Activated T-helper 1 cell treated with anti-CD3 and anti-CD28 coated beads, Interleukin-2, amount 50 U/mL, for 16 hours (primary cell): ENCODE data around the gene BRD3OS.
A peak's percentile ranks its signal among the peaks of the same experiment; 100 is the strongest.

ENCODE experiments used
- DNase-seq, 2 donors: peaks; one replicate each; pipeline ENCODE4 v3.0.0-alpha.2; 2020; ENCODE audit warnings: low read depth in 1 of 2, low spot score in 1 of 2

The BRD3OS gene, protein sequence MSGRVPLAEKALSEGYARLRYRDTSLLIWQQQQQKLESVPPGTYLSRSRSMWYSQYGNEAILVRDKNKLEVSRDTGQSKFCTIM

DNA sequence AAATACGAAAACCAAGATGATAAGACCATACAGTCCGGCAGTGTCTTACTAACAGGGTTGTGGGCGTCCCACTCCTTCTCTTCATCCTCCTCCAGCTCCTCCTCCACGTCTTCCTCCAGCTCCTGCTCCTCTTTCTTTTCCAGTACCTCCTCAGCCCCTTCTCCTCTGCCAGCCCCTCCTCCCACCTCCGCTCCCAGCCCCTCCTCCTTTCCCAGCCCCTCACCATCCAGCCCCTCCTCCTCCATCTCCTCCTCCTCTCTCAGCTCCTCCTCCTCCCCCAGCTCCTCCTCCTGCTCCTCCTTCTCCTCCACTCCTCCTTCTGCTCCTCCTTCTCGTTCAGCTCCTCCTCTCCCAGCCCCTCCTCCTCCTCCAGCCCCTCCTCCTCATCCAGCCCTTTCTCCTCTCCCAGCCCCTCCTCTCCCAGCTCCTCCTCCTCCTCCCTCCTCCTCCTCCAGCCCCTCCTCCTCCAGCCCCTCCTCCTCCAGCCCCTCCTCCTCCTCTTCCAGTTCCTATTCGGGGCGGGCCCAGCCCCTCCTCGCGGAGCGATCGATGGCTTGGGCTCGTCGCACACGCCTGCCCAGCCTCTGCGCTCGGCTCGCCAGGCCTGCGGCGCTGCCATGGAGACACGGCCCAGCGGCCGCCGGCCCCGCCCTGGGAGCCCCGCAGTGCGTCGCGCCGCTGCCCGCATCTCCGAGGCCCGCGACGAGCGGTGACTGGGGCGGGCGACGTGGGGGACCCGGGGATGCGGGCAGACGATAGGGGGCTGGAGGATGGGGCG lies at the start of gene BRD3OS:
Gene BRD3OS (plus strand): TSS at position 654 of the 778 bp plus-strand sequence. CDS start 1,267 bp downstream, outside the sequence.
- peak; percentile 80 to 89 for DNase-seq

DNA sequence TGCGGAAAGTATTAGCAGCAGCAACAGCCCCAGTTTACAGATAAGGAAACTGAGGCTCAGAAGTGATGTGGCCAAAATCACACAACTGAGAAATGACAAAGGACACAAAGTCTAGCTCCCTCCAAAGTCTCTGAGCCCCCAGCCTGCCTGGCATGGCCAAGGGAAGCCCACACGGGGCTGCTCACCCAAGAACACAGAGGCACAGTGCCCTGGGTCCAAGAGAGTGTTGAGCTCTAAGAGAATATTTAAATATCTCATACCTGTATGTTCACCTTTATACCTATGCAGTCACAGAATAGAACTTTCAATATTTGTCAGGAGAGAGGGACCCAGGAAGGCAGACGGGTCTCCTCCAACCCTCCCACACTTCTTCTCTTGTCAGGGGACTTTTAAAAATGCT lies 49.8 kb upstream of the BRD3OS start:
- DNase-seq, result no peak

DNA sequence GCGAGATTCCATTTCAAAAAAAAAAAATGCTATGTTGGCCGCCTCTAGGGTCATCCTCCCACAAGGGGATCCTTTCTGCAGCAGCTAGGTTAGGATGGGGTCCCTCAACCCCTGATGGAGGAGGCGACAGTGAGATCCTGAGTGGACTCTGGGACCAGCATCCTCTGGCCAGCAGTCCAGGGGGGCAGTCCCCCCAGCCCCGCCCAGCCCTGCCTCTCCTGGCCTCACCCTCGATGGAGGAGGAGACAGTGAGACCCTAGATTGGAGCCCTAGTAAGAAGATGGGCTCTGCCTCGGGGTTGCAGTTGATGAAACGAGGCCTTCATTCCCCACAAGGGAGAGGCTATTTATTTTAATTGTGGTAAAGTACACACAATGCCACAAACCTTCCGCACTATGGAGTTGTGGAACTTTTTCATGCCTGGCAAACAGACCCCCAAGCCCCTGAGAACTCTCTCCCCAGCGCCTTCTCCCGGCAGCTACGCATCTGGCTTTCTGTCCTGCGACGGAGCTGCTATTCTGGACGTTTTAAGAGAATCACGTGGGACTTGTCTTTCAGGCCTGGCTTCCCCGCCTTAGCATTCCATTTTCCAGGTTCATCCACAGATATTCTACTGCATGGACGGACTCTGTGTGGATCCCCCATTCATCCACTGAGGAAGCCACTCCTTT lies 49.0 kb upstream of the BRD3OS start:
- DNase-seq, result no peak

DNA sequence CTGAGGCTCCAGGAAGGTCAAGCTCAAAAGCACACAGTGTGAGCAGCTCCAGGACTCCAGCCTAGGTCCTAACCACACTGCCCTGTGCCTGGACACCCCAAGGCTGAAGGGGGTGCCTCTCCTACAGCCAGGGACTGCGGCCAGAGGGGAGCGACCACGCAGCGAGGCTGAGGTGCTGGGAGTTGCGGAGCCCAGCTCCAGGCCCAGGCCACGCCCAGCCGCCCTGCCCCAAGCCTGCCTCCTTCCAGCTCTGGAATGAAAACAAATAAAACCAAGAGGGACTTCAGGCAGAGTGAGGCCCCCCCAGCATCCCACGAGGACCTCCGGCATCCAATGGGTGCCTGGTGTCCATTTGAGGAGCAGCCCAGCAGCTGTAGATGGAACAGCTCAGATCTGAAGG lies 48.4 kb upstream of the BRD3OS start:
- no peak for DNase-seq

DNA sequence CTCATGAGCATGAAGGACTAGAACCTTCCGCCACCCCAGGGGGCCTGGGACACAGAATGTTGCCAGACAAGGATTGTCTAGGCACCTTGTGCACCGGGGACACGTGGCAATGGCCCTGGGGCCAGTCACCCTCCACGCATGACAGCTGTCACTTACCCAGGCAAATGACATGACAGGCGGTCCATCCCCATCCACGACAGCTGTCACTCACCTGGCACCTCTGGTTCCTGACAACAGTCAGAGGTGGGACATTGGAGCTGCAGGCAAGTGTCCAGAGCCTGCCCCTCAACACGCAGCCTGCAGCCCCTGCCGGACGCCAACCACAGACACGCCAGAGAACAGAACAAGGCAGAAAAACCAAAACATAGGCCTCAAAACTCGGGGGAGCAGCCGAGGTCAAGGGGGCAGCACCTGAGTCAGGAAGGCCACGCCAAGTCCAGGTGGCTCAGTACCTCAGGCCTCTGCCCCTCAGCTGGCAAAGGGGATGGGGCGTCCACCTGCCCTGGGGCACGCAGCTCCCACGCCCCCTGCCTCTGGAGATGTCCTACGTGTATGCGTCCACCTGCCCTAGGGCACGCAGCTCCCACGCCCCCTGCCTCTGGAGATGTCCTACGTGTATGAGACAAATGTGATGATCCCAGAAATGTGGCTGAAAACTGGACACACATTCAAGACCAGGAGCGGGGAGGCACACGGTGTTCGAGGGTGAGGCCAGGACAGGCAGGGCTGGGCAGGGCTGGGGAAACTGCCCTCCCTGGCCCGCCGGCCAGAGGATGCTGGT lies 47.7 kb upstream of the BRD3OS start:
- no peak for DNase-seq

DNA sequence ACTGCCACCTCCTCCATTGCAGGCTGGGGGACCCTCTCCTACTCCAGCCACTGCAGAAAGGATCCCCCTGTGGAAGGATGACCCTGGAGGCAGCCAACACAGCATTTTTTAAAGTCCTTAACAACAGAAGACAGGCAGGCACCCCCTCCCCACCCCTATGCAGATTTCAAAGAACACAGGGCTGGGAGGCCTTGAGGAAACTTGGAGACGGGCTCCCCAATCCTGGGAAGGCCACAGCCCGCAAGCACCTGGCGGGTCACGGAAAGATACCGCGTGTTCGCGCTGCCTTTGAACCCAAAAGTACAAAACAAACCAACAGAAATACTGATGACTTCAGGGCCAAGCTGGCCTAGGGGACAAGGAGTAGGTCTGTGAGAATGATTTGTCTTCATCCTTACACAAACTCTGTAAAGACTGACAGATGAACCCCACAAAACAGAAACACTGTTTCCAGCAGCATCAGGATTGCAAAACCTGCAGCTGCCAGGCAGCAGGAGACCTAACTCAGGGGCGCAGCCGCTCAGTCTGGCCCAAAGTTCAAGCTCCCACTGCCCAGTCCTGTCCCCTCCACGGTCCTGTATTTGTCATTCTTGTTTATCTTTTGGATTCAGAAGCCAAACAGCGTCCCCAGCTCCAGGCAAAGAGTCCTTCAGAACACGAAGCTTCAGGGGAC lies 46.9 kb upstream of the BRD3OS start:
- no peak for DNase-seq

DNA sequence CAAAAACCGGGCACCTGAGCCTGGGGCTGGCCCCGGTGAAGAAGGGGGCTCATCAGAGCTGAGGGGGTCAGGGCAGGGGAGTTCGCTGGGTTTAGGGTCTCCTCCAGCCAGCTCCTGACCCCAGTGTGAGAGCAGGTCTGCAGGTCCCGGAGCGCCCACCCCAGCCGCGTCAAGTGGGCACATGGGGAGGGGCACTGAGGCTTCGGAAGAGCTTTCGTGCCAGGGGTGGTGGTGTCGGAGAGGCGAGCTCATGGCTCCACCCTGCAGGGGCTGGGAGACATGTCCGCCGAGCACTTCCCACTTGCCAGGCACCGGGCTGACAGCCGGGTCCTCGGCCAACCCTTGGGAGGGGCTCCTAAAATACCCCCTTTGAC lies 46.4 kb upstream of the BRD3OS start:
- DNase-seq, result no peak

DNA sequence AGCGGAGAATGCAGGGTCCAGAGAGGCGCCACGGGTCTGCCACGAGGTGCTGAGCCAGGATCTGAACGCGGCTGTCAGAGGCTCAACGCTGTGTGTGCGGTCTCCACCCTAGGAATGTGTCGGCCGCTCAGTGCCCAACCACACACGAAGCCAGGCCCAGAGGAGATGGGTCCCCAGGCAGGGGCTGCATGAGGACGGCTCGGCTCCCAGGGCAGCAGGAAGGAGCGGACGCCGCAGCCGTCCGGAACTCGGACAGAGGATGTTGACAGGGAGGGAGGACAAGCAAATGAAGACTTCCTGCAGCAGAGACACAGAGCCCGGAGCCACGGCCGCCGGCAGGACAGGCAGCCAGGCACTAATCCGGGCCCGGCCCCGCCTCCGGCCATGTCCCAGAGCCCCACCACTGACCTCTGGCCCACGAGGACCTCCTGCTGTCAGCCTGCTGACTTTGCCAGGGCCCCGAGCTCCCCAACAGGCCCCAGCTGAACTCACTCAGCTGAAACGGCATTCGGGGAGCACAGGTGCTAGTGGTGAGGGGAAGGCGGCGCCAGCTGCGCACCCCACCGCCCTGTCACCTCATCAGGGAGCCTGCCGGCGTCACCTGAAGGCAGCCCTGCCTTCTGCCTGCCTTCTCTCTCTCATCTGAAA lies 45.9 kb upstream of the BRD3OS start:
- no peak for DNase-seq

DNA sequence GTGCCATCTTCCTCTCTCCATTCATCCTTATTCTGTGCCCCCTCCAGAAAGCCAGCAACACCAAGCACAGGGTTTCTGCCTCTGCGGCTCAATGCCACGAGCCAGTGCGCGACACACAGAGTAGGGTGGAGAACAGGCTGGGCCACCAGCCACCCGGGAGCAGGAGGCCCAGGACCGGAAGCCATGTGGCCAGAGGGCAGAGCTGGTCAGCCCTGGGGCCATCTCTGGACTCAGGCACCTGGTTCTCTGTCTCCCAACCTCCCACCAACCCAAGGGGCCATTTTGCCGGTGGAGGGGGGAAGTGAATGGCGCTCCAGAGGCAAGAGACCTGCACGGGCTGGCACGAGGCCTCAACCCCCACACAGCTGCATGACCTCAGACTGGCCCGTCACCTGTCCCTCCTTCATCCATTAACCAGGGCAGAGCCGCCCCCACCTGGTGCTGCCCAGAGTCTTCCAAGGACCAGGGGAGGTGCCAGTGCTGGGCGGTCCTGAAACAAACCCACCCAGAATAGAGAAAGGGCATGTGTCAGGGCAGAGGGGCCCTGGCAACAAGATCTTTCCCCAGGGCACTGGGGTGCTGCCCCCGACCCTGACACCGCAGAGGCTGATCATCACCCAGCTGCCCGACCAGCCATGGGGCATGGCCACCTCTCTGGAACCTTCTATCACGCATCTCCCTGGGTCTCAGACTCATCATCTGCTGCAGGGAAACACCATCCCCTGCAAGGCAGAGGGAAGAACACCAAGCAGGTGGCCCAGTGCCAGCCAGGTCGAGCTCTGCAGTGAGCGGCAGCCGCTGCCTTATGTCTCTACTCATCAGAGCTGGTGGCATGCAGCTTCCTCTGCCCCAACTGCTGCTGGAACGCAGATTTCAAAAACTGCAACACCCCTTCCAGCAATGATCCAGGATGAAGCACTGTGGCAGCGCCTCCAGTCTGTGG lies 45.1 kb upstream of the BRD3OS start:
- no peak for DNase-seq

DNA sequence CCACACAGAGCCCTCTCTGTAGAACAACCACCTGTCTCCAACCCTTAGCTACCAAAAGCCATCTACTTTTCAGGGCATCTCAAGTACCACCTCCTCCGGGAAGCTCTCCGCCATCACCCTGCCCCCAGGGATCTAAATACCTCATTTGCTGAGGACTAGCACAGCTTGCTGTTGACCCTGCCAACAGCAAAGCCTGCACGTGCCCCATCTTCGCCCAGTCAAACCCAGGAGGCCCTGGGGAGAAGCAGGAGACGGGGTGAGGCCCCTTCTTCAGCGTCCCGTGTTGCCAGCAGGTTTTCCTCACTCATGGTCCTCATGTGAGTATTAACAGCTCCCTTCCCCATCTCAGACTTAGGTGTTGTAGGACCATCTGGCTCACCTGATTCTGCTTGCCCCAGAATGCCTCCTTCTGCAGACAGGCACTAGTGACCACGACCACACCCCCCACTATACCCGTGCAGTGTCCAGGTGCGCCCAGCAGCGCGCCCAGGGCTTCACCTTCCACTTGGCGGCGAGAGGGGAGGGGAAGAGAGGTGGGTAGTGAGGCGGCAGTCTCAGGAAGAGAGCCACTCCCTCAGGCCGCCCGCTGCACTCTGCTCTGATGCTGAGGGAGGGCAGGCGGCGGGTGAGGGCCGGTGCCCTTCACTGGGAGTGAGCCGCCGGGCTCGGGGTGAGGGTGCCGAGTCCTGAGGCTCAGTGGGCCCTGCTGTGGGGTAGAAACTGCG lies 44.3 kb upstream of the BRD3OS start:
- DNase-seq, result no peak

DNA sequence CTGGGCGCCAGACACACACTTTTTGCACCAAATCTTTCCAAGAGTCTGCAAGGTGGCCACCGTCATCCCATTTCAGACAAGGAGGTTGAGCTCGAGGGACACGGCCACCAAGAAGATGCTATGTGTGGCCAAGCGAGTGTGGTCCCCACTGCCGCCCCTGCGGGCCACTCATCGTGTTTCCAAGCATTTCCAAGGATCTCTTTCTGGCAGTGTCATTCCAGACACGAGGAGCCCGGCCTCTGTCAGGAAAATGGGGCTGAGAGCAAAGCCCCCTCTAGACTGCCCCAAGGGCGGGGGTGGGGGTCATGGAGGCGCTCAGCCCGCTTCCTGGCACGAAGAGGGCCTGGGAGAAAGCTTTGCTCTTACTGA lies 43.7 kb upstream of the BRD3OS start:
- DNase-seq, result no peak

DNA sequence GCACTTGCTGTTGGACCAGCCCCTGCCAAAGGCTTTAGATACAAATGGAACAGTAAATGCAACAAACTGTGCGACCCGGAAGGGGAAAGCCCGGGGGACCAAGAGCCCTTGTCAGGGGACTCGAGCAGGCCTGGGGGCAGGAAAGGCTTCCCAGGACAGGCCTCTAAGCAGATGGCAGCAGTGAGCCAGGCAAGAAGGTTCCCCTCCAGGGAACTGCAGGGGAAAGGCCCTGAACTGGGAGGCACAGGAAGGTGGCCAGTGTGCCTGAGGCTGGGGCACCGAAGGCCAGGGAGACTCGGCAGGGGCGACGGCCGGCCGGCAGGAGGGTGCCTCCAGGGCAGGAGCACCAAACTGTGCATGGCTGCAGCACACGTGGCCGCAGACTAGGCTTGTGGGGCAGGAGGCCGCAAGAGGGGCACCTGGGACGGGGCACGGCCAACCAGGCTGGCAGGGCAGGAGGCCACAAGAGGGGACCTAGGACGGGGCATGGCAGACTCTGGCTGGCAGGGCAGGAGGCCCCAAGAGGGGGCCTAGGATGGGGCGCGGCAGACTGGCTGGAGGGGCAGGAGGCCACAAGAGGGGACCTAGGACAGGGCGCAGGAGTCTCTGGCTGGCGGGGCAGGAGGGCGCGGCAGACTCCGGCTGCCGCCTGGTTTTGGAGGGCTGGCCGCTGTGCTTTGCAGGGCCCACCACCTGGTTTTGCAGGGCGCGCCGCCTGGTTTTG lies 43.2 kb upstream of the BRD3OS start:
- no peak for DNase-seq

DNA sequence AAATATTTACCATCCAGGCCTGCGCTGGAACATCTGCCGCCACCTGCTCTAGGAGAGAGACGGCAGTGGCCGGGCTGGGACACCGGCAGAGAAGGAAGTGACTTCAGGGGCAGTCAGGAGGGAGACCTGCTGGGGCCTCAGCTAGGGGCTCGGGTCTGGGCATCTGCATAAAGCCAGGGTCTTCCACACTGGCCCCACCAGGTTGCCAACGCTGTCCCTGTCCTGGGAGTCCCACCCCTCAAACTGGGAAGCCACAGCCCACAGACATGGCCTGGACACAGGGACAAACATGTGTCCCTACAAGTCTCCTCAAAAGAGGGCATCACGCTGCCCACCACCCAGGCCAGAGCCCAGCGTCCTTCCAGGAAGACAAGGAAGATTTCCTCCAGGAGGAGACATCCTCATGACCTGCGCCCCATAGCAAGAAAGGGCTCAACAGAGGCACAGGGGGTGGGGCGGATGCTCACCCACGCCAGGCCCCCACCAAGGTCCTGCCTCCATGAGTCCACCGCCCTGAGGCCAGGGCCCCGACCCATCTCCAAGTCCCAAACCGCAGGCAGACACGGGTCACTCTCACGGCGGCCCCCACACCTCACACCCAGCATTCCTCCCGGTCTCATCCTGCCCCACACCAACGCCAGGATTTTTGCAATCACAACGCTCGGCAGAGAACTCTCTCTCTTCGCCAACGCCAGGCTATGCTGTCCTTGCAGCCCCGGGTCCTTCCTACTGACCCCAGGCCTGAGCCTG lies 42.1 kb upstream of the BRD3OS start:
- DNase-seq, result no peak

DNA sequence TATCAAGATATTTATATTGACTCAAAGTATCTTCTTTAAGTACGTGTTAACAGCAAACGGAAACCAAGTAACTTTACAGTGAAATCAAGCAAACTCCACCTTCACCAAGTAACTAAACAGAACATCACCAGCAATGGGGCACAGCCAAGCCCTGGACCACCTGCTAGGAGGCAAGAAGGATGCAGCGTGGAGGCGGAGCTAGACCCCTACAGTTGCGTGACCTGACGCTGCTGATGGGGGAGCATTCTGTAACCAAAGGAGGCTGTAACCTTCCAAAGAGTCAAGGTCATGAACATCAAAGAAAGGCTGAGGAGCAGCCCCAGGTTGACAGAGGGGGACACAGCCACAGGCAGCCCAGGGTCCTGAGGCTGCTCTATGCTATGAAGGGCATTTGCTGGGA lies 39.2 kb upstream of the BRD3OS start:
- no peak for DNase-seq

DNA sequence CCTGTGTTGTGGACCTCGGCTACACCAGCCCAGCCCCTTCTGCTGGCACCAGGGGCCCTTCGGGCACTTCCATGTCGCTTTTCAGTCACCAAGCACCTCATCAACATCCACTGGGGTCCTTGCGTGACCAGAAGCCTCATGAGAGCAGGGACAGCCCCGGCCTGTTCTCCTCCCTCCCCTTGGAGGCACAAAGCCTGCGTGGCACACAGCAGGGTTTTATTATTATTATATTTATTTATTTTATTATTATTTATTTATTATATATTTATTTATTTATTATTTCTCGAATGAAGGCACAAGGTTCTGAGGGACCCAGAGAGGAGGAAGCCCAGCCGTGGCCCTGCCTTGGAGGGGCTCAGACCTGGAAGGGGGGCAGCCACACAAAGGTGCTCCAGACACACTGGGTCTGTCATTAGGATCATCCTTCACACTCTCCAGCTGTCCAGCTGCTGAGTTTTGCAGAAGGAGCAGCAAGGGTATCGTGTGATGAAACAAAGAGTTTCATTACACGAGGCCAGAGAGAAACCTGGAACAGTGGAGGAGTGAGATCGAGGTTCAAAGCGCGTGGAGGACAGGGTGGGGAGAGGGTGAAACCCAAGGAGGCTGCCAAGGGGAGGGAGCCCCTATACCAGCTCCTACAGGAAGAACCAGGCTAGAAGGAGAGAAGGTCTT lies 38.4 kb upstream of the BRD3OS start:
- no peak for DNase-seq

DNA sequence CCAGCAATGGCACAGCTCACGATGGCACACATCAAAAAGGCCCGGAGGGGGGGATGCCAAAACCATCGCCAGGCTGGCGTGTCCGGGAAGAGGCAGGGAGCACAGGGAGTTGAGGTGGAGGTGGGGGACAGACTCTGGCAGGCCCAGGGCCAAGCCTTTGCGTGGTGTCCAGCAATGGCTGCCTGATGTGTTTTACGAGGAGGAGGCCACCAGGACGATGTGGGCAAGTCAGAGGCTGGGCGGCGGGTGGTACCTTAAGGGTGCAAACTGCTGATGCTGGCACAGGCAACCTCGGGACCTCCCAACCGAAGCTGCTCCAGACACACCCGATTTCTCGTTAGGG lies 37.9 kb upstream of the BRD3OS start:
- DNase-seq, result no peak

DNA sequence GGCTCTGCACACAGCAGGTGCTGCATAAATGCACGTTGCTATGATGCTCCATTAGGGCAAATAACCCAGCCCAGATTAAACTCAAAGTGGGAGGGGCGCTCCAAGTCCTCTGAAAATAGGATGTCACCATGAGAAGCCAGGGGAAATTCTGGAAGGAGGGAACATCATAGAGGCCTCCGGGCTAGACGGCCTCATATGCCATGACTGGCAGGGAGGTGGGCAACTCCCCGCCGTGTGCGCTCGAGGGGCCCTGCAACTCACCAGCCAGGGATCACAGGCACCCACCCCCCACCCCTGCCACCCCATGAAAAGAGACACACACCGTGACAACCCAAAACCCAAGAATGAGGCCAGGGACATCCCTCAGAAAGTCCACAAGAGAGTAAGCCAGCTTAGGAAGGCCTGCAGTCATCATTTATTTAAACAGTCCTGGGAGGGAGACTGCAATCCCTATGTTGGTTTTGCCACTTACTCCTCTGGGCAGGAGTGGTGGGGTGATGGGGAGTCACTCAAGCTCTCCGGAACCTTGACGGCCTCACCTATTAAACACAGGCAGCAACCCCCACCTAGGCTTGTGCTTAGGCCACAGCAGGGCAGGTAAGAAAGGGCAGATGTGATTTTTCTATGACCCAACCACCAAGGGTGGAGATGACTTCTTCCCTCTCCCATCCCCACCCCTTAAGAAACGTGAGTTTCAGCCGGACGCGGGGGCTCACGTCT lies 37.2 kb upstream of the BRD3OS start:
- no peak for DNase-seq
